ENCODE data around the gene PEX11B.

The PEX11B gene

GRCh38 chr1:145901312-145902021, 17.1 kb downstream of the PEX11B start:
- no peak for DNase-seq

DNA sequence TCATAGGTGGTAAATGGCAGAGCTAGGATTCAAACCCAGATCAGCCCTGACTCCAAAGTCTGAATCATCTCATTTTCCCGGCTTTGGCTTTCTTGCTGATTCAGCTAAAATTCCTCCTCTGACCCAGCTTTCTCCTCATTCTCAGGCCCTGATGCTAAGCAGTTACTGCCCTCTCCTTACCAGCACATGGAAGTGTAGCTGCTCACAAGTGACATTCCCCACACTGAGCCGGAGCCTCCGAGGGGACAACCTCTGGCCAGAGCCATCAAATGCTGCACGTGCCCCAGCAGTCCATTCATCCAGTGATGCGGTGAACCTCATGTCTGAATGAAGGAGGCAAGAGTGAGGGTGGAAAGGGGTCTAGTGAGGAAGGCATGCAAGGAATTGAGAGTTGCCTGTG, 19.8 kb downstream of the PEX11B start:
- no peak for DNase-seq

DNA sequence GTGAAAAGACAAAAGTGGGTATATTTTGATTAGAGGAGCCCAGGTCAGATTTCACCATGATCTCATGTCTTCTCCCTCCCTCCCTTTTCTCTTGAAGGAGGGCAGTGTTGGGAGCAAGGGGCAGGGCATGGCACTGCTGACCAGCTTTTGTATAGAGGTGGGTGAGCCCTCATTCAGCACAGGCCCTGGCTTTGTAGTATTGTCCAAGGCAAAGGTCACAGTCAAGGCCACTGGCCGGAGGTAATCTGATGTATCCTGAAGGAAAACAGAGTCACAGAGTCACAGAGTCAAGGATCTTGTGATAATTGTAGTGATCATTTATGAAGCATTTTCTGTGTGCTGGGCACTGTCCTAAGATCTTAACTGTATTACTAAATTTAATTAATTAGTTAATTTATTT, 20.5 kb downstream of the PEX11B start:
- DNase-seq, result no peak

GRCh38 chr1:145895471-145895870, 23.0 kb downstream of the PEX11B start:
- DNase-seq, result no peak

GRCh38 chr1:145893306-145894055, 25.0 kb downstream of the PEX11B start:
- DNase-seq, result no peak

DNA sequence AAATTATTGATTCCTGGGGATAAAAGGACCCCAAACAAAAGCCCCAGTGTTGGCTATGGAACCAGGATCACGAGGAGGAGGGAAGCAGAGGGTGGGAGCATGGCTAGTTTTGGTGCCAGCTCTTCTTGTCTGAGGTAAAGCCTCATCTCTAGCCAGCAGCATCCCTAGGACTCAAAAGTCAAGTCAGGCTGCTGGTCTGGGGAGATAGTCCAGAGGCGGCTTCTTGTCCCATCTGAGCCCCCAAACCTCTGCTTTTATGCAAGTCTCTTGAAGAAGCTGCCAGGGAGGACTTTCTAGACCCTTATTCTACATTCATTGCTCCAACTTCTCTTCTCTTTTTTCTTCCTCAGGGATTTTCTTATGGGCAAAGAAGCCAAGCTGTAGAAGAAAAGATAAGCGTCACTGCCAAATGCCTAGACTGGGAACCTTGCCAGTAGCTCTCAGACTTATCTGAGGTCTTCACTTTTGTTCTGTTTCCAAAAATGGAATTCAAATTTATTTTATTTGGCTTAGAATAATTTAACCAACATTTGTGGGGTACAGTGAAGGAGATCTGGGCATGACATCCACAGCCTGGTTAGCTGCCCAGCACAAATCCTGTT, 25.9 kb downstream of the PEX11B start:
- no peak for DNase-seq

DNA sequence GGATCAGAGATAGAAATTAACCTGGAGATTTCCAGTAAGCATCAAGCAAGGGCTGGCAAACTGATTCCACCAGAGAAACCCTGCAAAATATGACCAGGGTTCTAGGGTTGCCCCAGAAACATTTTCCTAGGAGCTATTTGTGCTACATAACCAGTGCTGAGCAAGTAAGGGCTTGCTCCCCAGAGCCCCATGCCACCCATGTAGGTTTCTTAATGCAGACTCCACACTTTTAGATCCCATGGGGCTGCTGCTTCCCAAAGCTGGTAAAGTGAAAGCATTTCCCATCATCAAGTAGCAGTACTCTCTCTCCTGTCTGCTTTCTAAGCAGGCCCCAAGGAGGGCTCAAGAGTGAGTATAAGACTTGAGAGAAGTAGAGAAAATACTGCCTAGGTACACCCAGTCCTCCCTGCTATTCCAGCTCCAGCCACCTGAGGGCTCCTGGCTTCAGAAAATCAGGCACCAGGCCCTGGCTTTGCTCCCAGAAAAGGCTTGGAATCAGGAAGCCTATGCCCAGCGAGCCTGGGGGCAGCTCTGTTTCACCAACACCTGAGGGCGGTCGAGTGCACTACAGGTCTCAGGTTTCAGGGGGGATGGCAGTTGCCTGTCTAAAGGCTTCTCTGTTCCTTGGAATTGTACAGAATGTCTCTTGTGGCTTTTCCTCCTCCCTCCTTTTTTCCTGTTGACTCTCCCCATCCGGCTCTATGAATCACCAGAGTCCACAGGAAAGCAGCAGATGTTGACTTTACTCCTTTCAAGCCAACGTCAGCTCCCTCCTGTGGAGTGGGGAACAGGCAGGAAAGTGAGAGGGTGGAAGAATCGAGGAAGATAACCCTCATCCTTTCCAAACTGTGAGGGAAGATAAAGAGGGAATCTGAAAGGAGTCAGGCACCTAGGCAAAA, 26.7 kb downstream of the PEX11B start:
- DNase-seq, result peak; percentile 98

- no peak for DNase-seq
These were observed 27.4 kb downstream of the PEX11B start for GRCh38 chr1:145891143-145891542.

DNA sequence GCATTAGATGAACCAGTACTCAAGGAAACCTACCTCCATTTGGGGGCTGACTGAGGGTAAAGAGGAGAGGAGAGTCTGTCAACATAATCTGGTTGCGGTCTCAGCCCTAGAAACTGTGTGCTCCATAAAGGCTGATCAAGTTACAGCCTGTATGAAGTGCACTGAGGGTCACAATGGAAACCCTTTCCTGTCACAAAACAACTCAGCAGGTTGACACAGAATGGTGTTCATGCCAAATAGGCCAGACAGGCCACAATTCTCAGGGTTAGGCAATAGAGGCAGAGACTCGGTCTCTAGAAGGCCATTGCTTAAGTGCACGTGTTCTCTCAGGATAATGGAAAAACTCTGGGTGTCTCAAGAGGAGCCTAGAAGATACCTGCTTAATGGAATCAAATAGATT, 28.8 kb downstream of the PEX11B start:
- peak; percentile 37 for DNase-seq

GRCh38 chr1:145887631-145888030, 30.9 kb downstream of the PEX11B start:
- peak; percentile 26 for DNase-seq

DNA sequence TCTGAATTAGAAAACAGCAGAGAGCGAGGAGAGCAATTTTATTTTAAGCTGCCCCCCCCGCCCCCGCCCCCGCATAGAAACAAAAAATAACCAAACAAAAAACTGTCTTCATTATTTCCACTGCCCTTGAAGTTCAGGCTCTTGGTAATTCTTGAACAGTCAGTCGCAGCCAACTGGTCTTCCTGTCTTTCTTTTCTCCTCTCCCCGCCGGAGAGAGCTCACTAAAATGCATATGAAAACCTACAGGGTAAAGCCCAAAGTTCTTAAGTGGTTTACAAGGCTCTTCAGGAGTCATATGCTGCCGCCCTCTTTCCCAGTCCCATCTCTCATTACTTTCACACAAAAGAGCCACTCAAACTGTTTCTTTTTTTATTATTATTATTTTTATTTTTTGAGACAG, 31.7 kb downstream of the PEX11B start:
- DNase-seq, result no peak

GRCh38 chr1:145886390-145886789, 32.1 kb downstream of the PEX11B start:
- no peak for DNase-seq

GRCh38 chr1:145885738-145886287, 32.7 kb downstream of the PEX11B start, which contains the start of gene ANKRD35:
TSS of gene ANKRD35 (minus strand) at chr1:145885866. CDS start at chr1:145885758, 108 bp downstream.
- peak; percentile 94 for DNase-seq

- DNase-seq, result no peak
These were observed 33.8 kb downstream of the PEX11B start for GRCh38 chr1:145884675-145885074.

DNA sequence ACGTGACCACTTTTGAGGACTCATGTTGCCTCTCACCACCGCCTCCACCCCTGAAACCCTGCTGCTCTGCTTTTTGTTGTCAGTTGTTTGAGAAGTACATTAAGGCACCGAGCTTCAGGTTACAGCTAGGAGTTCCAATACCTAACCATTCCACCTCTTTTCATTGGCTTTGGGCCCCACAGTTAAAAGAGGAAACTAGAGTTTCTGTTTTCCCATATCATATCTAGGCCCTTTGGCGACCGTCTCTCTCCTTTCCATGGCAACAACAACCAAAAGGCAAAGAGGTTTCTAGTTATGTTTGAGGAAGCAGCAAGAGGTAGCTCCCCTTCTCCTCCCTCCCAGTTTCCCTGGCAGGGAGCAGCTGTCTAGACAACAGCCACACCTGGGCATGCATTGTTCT, 38.7 kb downstream of the PEX11B start:
- DNase-seq, result no peak

DNA sequence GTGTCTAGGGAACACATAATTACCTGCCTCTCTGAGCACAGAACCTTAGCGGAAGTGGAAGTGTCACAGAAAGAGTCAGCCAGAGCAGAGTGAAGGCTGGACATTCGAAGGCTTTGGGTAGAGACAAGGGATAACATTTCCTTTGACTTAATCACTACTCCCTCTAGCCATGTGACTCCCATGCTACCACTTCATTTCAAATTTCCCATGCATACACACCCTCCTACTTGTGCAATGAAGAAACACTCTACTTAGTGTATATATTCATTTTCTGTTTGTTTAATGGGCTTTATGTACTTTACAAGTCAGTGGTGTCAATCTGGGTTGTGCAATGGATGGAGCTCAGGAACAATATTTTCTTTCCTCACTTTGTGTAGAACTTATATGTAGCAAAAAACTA, 39.8 kb downstream of the PEX11B start:
- DNase-seq, result no peak

DNA sequence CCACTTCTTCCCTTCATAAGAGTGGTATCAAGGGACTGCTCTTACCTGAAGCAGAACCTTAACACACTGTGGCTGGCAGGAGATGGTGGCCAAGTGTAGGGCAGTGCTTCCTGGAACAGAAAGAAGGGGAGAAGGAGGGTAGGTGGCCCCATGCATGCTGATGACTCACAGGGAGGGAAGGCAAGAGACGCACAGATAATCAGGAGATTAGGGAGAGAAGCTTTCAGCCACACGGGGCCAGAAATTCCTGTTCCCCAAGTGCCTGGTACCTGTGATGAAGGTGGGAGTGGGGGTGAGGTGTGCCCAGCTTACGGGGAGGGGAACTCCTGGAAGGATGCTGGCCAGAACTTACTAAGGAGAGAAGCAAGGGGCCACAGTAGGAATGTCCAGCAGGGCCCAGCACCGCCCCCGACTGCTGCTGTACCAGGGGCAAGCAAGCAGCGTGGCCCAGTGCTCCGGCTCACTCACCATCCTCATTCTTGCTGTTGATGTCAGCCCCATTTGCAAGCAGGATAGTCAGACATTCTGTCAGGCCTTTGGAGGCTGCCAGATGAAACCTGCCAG, 40.5 kb downstream of the PEX11B start:
- no peak for DNase-seq

DNA sequence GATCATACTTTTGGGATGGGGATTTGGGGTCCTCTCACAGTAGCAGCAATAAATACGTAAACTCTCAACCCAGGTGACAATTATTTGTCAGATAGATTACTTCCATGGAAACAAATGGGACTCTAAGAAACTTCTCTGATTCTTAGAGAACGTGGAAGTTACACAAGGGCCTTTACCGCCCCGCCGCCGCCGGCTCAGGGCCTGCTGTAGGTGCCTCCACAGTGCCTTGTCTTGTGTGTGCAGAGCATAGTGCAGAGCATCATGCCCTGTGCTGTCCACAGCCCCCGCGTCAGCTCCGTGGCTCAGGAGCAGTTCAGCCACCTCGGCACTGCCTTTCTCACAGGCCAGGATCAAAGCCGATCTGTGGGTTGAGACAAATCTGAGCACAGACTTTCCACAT, 43.9 kb downstream of the PEX11B start:
- DNase-seq, result no peak

DNA sequence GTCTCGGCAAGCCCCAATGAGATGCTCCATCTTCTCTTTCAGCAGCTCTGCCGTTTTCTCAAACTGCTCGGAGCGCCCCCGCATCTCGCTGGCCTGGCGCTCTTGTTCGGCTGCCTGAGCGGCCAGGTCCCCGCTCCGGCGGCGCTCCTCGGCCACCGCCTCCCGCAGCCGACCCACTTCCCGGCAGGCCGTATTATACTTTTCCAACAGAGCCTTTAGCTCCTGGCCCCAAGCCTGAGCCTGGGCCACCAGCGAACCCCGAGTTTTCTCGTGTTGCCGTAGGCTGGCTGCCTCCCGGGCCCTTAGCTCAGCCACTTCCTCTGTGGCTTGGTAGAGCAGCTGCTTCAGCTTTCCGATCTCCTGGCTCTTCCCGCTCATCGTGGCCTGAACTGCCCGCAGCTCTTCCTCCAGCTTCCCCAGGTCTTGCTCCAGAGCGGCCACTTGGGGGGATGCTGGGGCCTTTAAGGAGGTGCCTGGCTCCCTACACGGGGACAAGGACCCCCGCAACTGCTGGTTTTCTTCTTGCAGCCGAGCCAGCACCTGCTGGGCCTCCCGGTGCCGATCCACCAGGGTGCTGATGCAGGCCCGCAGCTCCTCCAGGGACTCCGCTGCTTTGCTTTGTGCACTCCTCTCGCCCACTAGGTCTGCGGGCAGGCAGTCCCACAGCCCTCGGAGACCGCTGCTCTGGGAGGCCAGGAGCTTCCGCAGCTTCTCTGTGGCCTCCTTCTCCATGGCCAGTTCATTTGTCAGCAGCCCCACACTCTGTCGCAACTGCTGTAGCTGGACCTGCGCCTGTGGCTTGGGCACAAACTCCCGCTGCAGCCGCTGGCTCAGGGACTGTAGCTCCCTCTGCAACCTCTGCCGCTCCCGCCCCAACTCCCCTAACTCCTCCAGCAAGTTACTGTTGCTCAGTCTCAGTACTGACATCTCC, 46.3 kb downstream of the PEX11B start:
- no peak for DNase-seq

- no peak for DNase-seq
These were observed 50.3 kb downstream of the PEX11B start for GRCh38 chr1:145868232-145868631.
